Caco-2 (cell line): ENCODE results near the gene PIGU. TPM values are rescaled to one million over a fixed set of nuclear protein-coding genes. Genes with fewer than 3 reads are reported as not detected.

ENCODE experiments used
- BruUV-seq: library from RNA; stranded (reverse); fragments of 400-500 nt; replicated peaks from 2 replicates; lab custom pipeline; 2021; lab: Mats Ljungman, UMichigan
- CTCF ChIA-PET: fragments of 300-600 bp; sonication (Branson Sonifier 250); formaldehyde crosslinking; loops from one replicate; lab custom pipeline; 2022; ENCODE audit warnings: antibody characterized with exemption; lab: Charles Lee
- POLR2A ChIA-PET: fragments of 300-600 bp; sonication (Branson Sonifier 250); formaldehyde crosslinking; loops from one replicate; lab custom pipeline; 2022; ENCODE audit warnings: antibody characterized with exemption; lab: Charles Lee
- DNase-seq, 2 experiments: peaks; one replicate each; pipeline versions ENCODE4 v3.0.0 to v3.0.0-alpha.2; 2020 to 2022
- H3K27me3 ChIP-seq: replicated peaks from 2 replicates; pipeline ENCODE4 v1.6.0; 2011; ENCODE audit warnings: low read length; ENCODE audit not compliant: control insufficient read depth, insufficient read depth
- H3K36me3 ChIP-seq: 2 replicates; pipeline ENCODE4 v1.5.1; 2011; ENCODE audit warnings: low read length; ENCODE audit not compliant: control insufficient read depth, insufficient read depth
- H3K4me1 ChIP-seq: fragments of 250-450 bp; sonication (Bioruptor Pico); 2 replicates; pipeline ENCODE4 v1.5.1; 2020; ENCODE audit warnings: mild to moderate bottlenecking
- H3K4me3 ChIP-seq: 2 replicates; pipeline ENCODE4 v1.5.1; 2011; ENCODE audit warnings: low read depth, mild to moderate bottlenecking, control low read depth, low read length
- H3K9me3 ChIP-seq: fragments of 250-450 bp; sonication (Bioruptor Pico); 2 replicates; pipeline ENCODE4 v1.5.1; 2020; ENCODE audit warnings: mild to moderate bottlenecking, moderate library complexity
- H3K27ac Mint-ChIP-seq: one replicate; pipeline ENCODE4 v1.8.0; 2022; ENCODE audit warnings: mixed read lengths; ENCODE audit not compliant: unreplicated experiment
- H3K27me3 Mint-ChIP-seq: one replicate; pipeline ENCODE4 v1.8.0; 2022; ENCODE audit warnings: mixed read lengths; ENCODE audit not compliant: insufficient read depth, unreplicated experiment
- H3K36me3 Mint-ChIP-seq: one replicate; pipeline ENCODE4 v1.8.0; 2022; ENCODE audit warnings: mild to moderate bottlenecking, mixed read lengths; ENCODE audit not compliant: insufficient read depth, unreplicated experiment
- H3K4me1 Mint-ChIP-seq: one replicate; pipeline ENCODE4 v1.8.0; 2022; ENCODE audit warnings: low read depth, mixed read lengths; ENCODE audit not compliant: unreplicated experiment
- H3K4me3 Mint-ChIP-seq: one replicate; pipeline ENCODE4 v1.8.0; 2022; ENCODE audit warnings: mild to moderate bottlenecking, moderate library complexity, mixed read lengths; ENCODE audit not compliant: unreplicated experiment
- H3K9me3 Mint-ChIP-seq: one replicate; pipeline ENCODE4 v1.8.0; 2022; ENCODE audit warnings: mixed read lengths; ENCODE audit not compliant: unreplicated experiment
- CTCF ChIP-seq, 2 experiments: fragments of 200-600 bp in 1 of 2; IDR thresholded peaks; 1 replicate in 1 of 2; 2 replicates in 1 of 2; pipeline versions ENCODE4 v1.5.1 to v1.8.0; 2011 to 2022; ENCODE audit warnings: antibody characterized with exemption in 1 of 2, control low read depth in 1 of 2, inconsistent platforms in 1 of 2, low read depth in 1 of 2, low read length in 1 of 2, mild to moderate bottlenecking in 1 of 2, moderate library complexity in 1 of 2; ENCODE audit not compliant: insufficient read depth in 1 of 2, severe bottlenecking in 1 of 2, unreplicated experiment in 1 of 2
- intact Hi-C: fragments of 100-400 bp; cut with micrococcal nuclease; formaldehyde crosslinking; loops from one replicate; pipeline ENCODE4 v1.10.0; 2022; ENCODE audit not compliant: unreplicated experiment
- total RNA-seq: library from RNA; stranded (reverse); gene quantifications from 2 replicates; pipeline ENCODE4 v1.2.3, GENCODE V29; 2022

Gene PIGU
- total RNA-seq, 1 experiment from 2014 or later: 61.7 TPM

- H3K9me3 Mint-ChIP-seq: no peaks in the 10 kb centered on the region
- H3K36me3 Mint-ChIP-seq: peaks cover 8% of the 10 kb centered on the region
- no TSS peak for BruUV-seq
- H3K4me3 Mint-ChIP-seq: no peak overlapping the region
- no peaks in the 10 kb centered on the region for H3K27me3 Mint-ChIP-seq
- intact Hi-C loops: no loop called here
- Histone ChIP-seq H3K4me1 (peaks cover 15% of the 10 kb centered on the region), H3K4me3 (no peak overlapping the region), H3K9me3 (no peaks in the 10 kb centered on the region), H3K27me3 (no peaks in the 10 kb centered on the region), H3K36me3 (peaks cover 3% of the 10 kb centered on the region; the same call in 1 of the 2 replicates)
- H3K27ac Mint-ChIP-seq: no peak overlapping the region
- peaks cover 15% of the 10 kb centered on the region for H3K4me1 Mint-ChIP-seq
- POLR2A ChIA-PET: no interaction called here
- CTCF ChIA-PET: no interaction called here
- no peak for DNase-seq
- no peak for TF ChIP-seq CTCF (IDR thresholded peaks at IDR 0.05; ENCODE audit: insufficient read depth in 1 of 2, low read depth in 1 of 2, low read length in 1 of 2, severe bottlenecking in 1 of 2, unreplicated experiment in 1 of 2)
These were observed 48.9 kb downstream of the PIGU start for GRCh38 chr20:34628026-34628425.

- no peak overlapping the region for H3K27ac Mint-ChIP-seq
- intact Hi-C loops: loop anchor here (2.0 kb wide), 1 partner anchor 17 kb away; no protein-coding TSS in a partner anchor
- CTCF ChIA-PET: no interaction called here
These were observed 49.4 kb downstream of the PIGU start for GRCh38 chr20:34627458-34627857.

GRCh38 chr20:34626992-34627391 is 49.9 kb downstream of the PIGU start:
- intact Hi-C loops: loop anchor here (2.0 kb wide), 1 partner anchor 18 kb away; no protein-coding TSS in a partner anchor
- TF ChIP-seq CTCF (IDR thresholded peaks at IDR 0.05; ENCODE audit: insufficient read depth in 1 of 2, low read depth in 1 of 2, low read length in 1 of 2, severe bottlenecking in 1 of 2, unreplicated experiment in 1 of 2): no peak
- POLR2A ChIA-PET: no interaction called here
- no peak for DNase-seq
- Mint-ChIP-seq H3K36me3 (no peaks in the 10 kb centered on the region), H3K27ac (no peak overlapping the region), H3K4me3 (no peak overlapping the region), H3K4me1 (peaks cover 9% of the 10 kb centered on the region), H3K27me3 (no peaks in the 10 kb centered on the region), H3K9me3 (no peaks in the 10 kb centered on the region)
- no peaks in the 10 kb centered on the region for H3K27me3 ChIP-seq
- no peaks in the 10 kb centered on the region for H3K9me3 ChIP-seq
- CTCF ChIA-PET: no interaction called here
- no TSS peak for BruUV-seq
- peaks cover 7% of the 10 kb centered on the region for H3K36me3 ChIP-seq
- H3K4me3 ChIP-seq: no peak overlapping the region
- peaks cover 13% of the 10 kb centered on the region for H3K4me1 ChIP-seq

More at GRCh38 chr20:34627458-34627857, 49.4 kb downstream of the PIGU start:
- Mint-ChIP-seq H3K4me1 (peaks cover 10% of the 10 kb centered on the region), H3K36me3 (peaks cover 2% of the 10 kb centered on the region), H3K9me3 (no peaks in the 10 kb centered on the region), H3K4me3 (no peak overlapping the region), H3K27me3 (no peaks in the 10 kb centered on the region)
- no peak overlapping the region for H3K4me3 ChIP-seq
- no TSS peak for BruUV-seq
- no peak for TF ChIP-seq CTCF (IDR thresholded peaks at IDR 0.05; ENCODE audit: insufficient read depth in 1 of 2, low read depth in 1 of 2, low read length in 1 of 2, severe bottlenecking in 1 of 2, unreplicated experiment in 1 of 2)
- H3K27me3 ChIP-seq: no peaks in the 10 kb centered on the region
- no peak for DNase-seq
- peaks cover 10% of the 10 kb centered on the region for H3K4me1 ChIP-seq
- no peaks in the 10 kb centered on the region for H3K9me3 ChIP-seq
- peaks cover 7% of the 10 kb centered on the region for H3K36me3 ChIP-seq
- POLR2A ChIA-PET: no interaction called here
